Measurements from ENCODE around the gene LSP1.
"Not testable (repeated sequence)": the region's sequence is repeated elsewhere in the genome, so short reads cannot be mapped to it uniquely, and the experiment has no call there.

GRCh38 chr11:1939788-1940187 lies 86.9 kb downstream of the LSP1 start:
- TF ChIP-seq EZH2phosphoT487 (IDR thresholded peaks at IDR 0.05; ENCODE audit: low read depth, severe bottlenecking, unreplicated experiment); EZH2 (IDR thresholded peaks at IDR 0.05; ENCODE audit: borderline replicate concordance): not testable (repeated sequence)
- TF ChIP-seq, protein P1, sequence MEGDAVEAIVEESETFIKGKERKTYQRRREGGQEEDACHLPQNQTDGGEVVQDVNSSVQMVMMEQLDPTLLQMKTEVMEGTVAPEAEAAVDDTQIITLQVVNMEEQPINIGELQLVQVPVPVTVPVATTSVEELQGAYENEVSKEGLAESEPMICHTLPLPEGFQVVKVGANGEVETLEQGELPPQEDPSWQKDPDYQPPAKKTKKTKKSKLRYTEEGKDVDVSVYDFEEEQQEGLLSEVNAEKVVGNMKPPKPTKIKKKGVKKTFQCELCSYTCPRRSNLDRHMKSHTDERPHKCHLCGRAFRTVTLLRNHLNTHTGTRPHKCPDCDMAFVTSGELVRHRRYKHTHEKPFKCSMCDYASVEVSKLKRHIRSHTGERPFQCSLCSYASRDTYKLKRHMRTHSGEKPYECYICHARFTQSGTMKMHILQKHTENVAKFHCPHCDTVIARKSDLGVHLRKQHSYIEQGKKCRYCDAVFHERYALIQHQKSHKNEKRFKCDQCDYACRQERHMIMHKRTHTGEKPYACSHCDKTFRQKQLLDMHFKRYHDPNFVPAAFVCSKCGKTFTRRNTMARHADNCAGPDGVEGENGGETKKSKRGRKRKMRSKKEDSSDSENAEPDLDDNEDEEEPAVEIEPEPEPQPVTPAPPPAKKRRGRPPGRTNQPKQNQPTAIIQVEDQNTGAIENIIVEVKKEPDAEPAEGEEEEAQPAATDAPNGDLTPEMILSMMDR (IDR thresholded peaks at IDR 0.05; ENCODE audit: poor library complexity): not testable (repeated sequence)
